K562 (cell line): Measurements from ENCODE around the gene POR. TPM values are rescaled to one million over a fixed set of nuclear protein-coding genes. Genes with fewer than 3 reads are reported as not detected.

ENCODE experiments used
- ATAC-seq: fragments of 200-7000 bp; cut with Tn5 transposase; 3 replicates; pipeline ENCODE4 v1.9.1; 2020; ENCODE audit warnings: moderate library complexity
- BruUV-seq: library from RNA; stranded (reverse); fragments of 400-500 nt; replicated peaks from 2 replicates; lab custom pipeline; 2021; lab: Mats Ljungman, UMichigan
- CTCF ChIA-PET: fragments of 300-600 bp; formaldehyde crosslinking; extraction: SDS; loops from one replicate; lab custom pipeline; 2021; ENCODE audit warnings: low intra/inter-chr PET ratio; lab: Yijun Ruan, JAX
- POLR2A ChIA-PET: fragments of 300-600, 350-650 bp; sonication (Branson Sonifier 250); formaldehyde crosslinking; extraction: SDS; loops from one replicate; lab custom pipeline; 2021; ENCODE audit warnings: antibody characterized with exemption, inconsistent platforms; lab: Yijun Ruan, JAX
- DNase-seq, 4 experiments: peaks; one replicate each; pipeline versions ENCODE4 v3.0.0 to v3.0.0-alpha.2; 2011 to 2018; ENCODE audit warnings: low spot score in 3 of 4, mixed read lengths in 3 of 4; ENCODE audit errors: extremely low read depth in 1 of 4
- FAIRE-seq: peaks from 2 replicates; lab custom pipeline; 2011; peaks lifted over from hg19 to GRCh38; lab: Jason Lieb, UNC
- H2AFZ ChIP-seq: 2 replicates; pipeline ENCODE4 v1.6.0; 2011; ENCODE audit warnings: low read depth, low read length, control low read depth, inconsistent platforms
- H3K27ac ChIP-seq: fragments of 200-600 bp; 3 replicates; pipeline ENCODE4 v1.8.0; 2011; ENCODE audit warnings: low read depth, mild to moderate bottlenecking, control low read depth, inconsistent platforms, low read length, moderate library complexity, mixed read lengths; ENCODE audit errors: extremely low read depth
- H3K27me3 ChIP-seq, 2 experiments: fragments of 300-600 bp in 1 of 2; 2 replicates in 1 of 2; 3 replicates in 1 of 2; pipeline versions ENCODE4 v1.6.0 to v1.8.0; 2011; ENCODE audit warnings: inconsistent platforms in 2 of 2, low read length in 2 of 2, mild to moderate bottlenecking in 1 of 2, mixed read lengths in 1 of 2, moderate library complexity in 1 of 2; ENCODE audit not compliant: control insufficient read depth in 2 of 2, insufficient read depth in 2 of 2
- H3K36me3 ChIP-seq: fragments of 300-600 bp; 3 replicates; pipeline ENCODE4 v1.8.0; 2011; ENCODE audit warnings: mild to moderate bottlenecking, low read length, inconsistent platforms; ENCODE audit not compliant: control insufficient read depth, insufficient read depth
- H3K4me1 ChIP-seq, 2 experiments: fragments of 200-600 bp in 1 of 2; replicated peaks in 1 of 2; 2 replicates in 1 of 2; 3 replicates in 1 of 2; pipeline versions ENCODE4 v1.5.1 to v1.8.0; 2011; ENCODE audit warnings: inconsistent platforms in 2 of 2, low read length in 2 of 2, mild to moderate bottlenecking in 1 of 2, mixed read lengths in 1 of 2, moderate library complexity in 1 of 2; ENCODE audit not compliant: control insufficient read depth in 2 of 2, insufficient read depth in 2 of 2
- H3K4me2 ChIP-seq: 2 replicates; pipeline ENCODE4 v1.6.1; 2011; ENCODE audit warnings: low read length, control low read depth, inconsistent platforms, mixed read lengths; ENCODE audit not compliant: insufficient read depth
- H3K4me3 ChIP-seq: fragments of 200-600 bp; sonication (generic), shearing (Covaris generic); 2 replicates; pipeline ENCODE4 v1.5.1; 2016; ENCODE audit warnings: control low read depth, inconsistent platforms
- H3K79me2 ChIP-seq: fragments of 200-600 bp; 3 replicates; pipeline ENCODE4 v1.8.0; 2011; ENCODE audit warnings: low read length, inconsistent platforms; ENCODE audit not compliant: control insufficient read depth, insufficient read depth
- H3K9ac ChIP-seq, 2 experiments: 2 replicates each; pipeline versions ENCODE4 v1.6.0 to v1.6.1; 2011; ENCODE audit warnings: low read depth in 2 of 2, low read length in 2 of 2, control low read depth in 1 of 2, inconsistent platforms in 1 of 2, mild to moderate bottlenecking in 1 of 2, mixed read lengths in 1 of 2; ENCODE audit not compliant: insufficient read depth in 1 of 2
- H3K9me1 ChIP-seq: one replicate; pipeline ENCODE4 v1.6.0; 2011; ENCODE audit warnings: inconsistent platforms, mild to moderate bottlenecking, low read length, moderate library complexity; ENCODE audit not compliant: control insufficient read depth, insufficient read depth
- H3K9me3 ChIP-seq: replicated peaks from 2 replicates; pipeline ENCODE4 v1.5.1; 2011; ENCODE audit warnings: low read depth, low read length, inconsistent platforms; ENCODE audit not compliant: control insufficient read depth, insufficient read depth
- H4K20me1 ChIP-seq: replicated peaks from 2 replicates; pipeline ENCODE4 v1.6.1; 2011; ENCODE audit warnings: low read length, inconsistent platforms, mixed read lengths; ENCODE audit not compliant: control insufficient read depth, insufficient read depth
- CEBPB ChIP-seq: fragments of 450-650 bp; IDR thresholded peaks from 2 replicates; pipeline ENCODE4 v1.6.1; 2016; ENCODE audit warnings: missing genetic modification characterization, missing compliant biosample characterization
- CEBPG ChIP-seq, 3 experiments: fragments of 200-800 bp in 1 of 3; sonication (Bioruptor generic) in 1 of 3; sonication (generic) in 1 of 3; formaldehyde crosslinking in 1 of 3; IDR thresholded peaks in 2 of 3; conservative IDR thresholded peaks in 1 of 3; 2 replicates each; pipeline versions ENCODE4 v1.6.1 to v1.8.0; 2016 to 2022; ENCODE audit warnings: missing compliant biosample characterization in 2 of 3, missing genetic modification characterization in 2 of 3, mild to moderate bottlenecking in 1 of 3, missing genetic modification reagents in 1 of 3
- ELF4 ChIP-seq: fragments of 450-650 bp; formaldehyde crosslinking; IDR thresholded peaks from 2 replicates; pipeline ENCODE4 v1.4.0; 2022; ENCODE audit warnings: missing genetic modification characterization
- ETV5 ChIP-seq: sonication (generic); formaldehyde crosslinking; IDR thresholded peaks from 2 replicates; pipeline ENCODE4 v1.4.0; 2020; ENCODE audit warnings: low read depth, mild to moderate bottlenecking, missing genetic modification reagents
- ETV6 ChIP-seq, 3 experiments: fragments of 150-350 bp in 1 of 3; sonication (generic) in 1 of 3; formaldehyde crosslinking in 1 of 3; IDR thresholded peaks; 2 replicates each; pipeline versions ENCODE4 v1.6.1 to v1.8.0; 2014 to 2022; ENCODE audit warnings: borderline replicate concordance in 2 of 3, low read depth in 2 of 3, antibody characterized with exemption in 1 of 3, low read length in 1 of 3, mild to moderate bottlenecking in 1 of 3, missing genetic modification reagents in 1 of 3
- GTF2F1 ChIP-seq: IDR thresholded peaks from 2 replicates; pipeline ENCODE4 v1.6.1; 2011; ENCODE audit warnings: low read depth, low read length, improper control_type of control experiment
- HMG20B ChIP-seq: fragments of 250-450 bp; sonication (Bioruptor Pico); IDR thresholded peaks from 2 replicates; pipeline ENCODE4 v1.5.0; 2021; ENCODE audit warnings: mild to moderate bottlenecking
- KLF13 ChIP-seq: fragments of 450-650 bp; IDR thresholded peaks from 2 replicates; pipeline ENCODE4 v1.6.1; 2016; ENCODE audit warnings: missing genetic modification characterization, low read depth, mild to moderate bottlenecking, missing compliant biosample characterization, moderate library complexity, borderline replicate concordance
- SRSF9 ChIP-seq: fragments of 200-400 bp; formaldehyde crosslinking; IDR thresholded peaks from 2 replicates; pipeline ENCODE4 v1.6.1; 2017; ENCODE audit warnings: low read depth, low read length, borderline replicate concordance
- TCFL5 ChIP-seq: fragments of 250-450 bp; sonication (Bioruptor Pico); conservative IDR thresholded peaks from 2 replicates; pipeline ENCODE4 v1.6.1; 2021; ENCODE audit warnings: mild to moderate bottlenecking, moderate library complexity, matching md5 sums
- ZBTB8A ChIP-seq: fragments of 450-650 bp; IDR thresholded peaks from 2 replicates; pipeline ENCODE4 v1.6.1; 2018; ENCODE audit warnings: mild to moderate bottlenecking, moderate library complexity; ENCODE audit not compliant: partially characterized antibody
- ZNF384 ChIP-seq: IDR thresholded peaks from 2 replicates; pipeline ENCODE4 v1.6.1; 2012; ENCODE audit warnings: low read depth, low read length, improper control_type of control experiment
- ZNF696 ChIP-seq: fragments of 250-450 bp; sonication (Bioruptor Pico); conservative IDR thresholded peaks from 2 replicates; pipeline ENCODE4 v1.4.0; 2020; ENCODE audit warnings: mild to moderate bottlenecking, moderate library complexity
- ZNF780A ChIP-seq: fragments of 250-450 bp; sonication (Bioruptor Pico); IDR thresholded peaks from 2 replicates; pipeline ENCODE4 v1.5.0; 2021; ENCODE audit warnings: mild to moderate bottlenecking
- WGBS: fragments of 100-300 bp; shearing (Covaris generic); methylation state at CpG from one replicate; pipeline ENCODE4 v1.1.6; 2016; ENCODE audit warnings: low coverage, mixed read lengths; ENCODE audit not compliant: insufficient coverage; ENCODE audit errors: missing lambda C conversion rate; 5-methylcytosine and 5-hydroxymethylcytosine counted together
- in situ Hi-C: fragments of 300-500 bp; cut with MboI; formaldehyde crosslinking; loops from 4 replicates; pipeline ENCODE4 v1.15.0; 2018; ENCODE audit warnings: inconsistent platforms, mixed read lengths
- intact Hi-C: fragments of 100-400 bp; cut with micrococcal nuclease; formaldehyde crosslinking; loops from 2 replicates; pipeline ENCODE4 v1.14.2; 2022
- polyA plus RNA-seq, 8 experiments: library from polyadenylated mRNA; depleted of rRNA in 4 of 8; stranded (reverse) in 5 of 8; unstranded in 3 of 8; fragments of >200 nt; fragmentation: Nextera tagmentation in 2 of 8; fragmentation: Illumina TruSeq in 1 of 8; extraction: Ambion mirVana in 2 of 8; extraction: Trizol in 1 of 8; gene quantifications; 2 replicates each; pipeline versions ENCODE4 v1.2.1 to v1.2.3, GENCODE V29; 2011 to 2014; ENCODE audit warnings: inconsistent platforms in 1 of 8, missing spikeins in 1 of 8
- total RNA-seq, 7 experiments: library from RNA; depleted of rRNA in 6 of 7; stranded (reverse); fragments of >200 nt in 6 of 7; fragmentation: Illumina TruSeq in 2 of 7; extraction: Trizol in 2 of 7; gene quantifications; 2 replicates each; pipeline versions ENCODE4 v1.2.1 to v1.2.3, GENCODE V29; 2011 to 2021; ENCODE audit warnings: low replicate concordance in 1 of 7
- TF ChIP-seq, protein P1 (sequence below): sonication (generic); formaldehyde crosslinking; IDR thresholded peaks from 2 replicates; pipeline ENCODE4 v1.8.0; 2022; ENCODE audit warnings: missing genetic modification reagents, mild to moderate bottlenecking, moderate library complexity, borderline replicate concordance
- TF ChIP-seq, protein P2 (sequence below): sonication (generic); formaldehyde crosslinking; IDR thresholded peaks from 2 replicates; pipeline ENCODE4 v1.8.0; 2022; ENCODE audit warnings: missing genetic modification reagents, mild to moderate bottlenecking, borderline replicate concordance

Gene POR
- total and polyA plus RNA-seq, 9 of the 15 experiments (the other 6 are each of a cell fraction or from before 2014, with no cell fraction given): 4.7 to 142 (median 40.8) TPM

DNA sequence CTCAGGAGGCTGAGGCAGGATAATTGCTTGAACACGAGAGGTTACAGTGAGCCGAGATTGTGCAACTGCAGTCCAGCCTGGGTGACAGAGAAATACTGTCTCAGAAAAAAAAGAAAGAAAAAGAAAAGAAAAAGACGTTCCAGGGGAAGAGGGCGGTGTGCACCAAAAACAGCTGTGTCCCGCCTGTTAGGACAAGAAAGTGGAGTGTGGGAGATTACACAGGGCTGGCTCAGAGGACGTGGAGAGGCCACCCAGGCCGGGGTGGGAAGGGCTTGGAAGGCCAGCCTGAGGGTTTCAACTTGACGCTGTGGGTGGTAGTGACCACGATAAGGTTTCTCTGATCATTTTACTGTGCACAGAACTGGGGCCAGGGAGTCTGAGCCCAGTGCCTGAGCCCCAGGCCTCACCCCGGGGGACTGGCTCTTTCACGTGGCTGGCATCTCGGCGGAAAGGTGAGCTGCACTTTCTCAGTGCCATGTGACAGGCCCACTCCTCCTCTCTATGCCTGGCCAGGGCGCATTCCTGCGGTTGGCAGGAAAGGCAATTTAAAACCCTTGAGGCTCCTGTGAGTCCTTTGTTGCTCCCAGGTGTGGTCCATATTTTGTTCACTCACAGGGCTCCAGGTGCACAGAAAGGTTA is 22.2 kb upstream of the POR start:
- no peak overlapping the region for H3K4me3 ChIP-seq
- intact Hi-C loops: no loop called here
- no TSS peak for BruUV-seq
- TF ChIP-seq ZNF696 (CRISPR knock-in tag): no peak
- TF ChIP-seq, protein P1, sequence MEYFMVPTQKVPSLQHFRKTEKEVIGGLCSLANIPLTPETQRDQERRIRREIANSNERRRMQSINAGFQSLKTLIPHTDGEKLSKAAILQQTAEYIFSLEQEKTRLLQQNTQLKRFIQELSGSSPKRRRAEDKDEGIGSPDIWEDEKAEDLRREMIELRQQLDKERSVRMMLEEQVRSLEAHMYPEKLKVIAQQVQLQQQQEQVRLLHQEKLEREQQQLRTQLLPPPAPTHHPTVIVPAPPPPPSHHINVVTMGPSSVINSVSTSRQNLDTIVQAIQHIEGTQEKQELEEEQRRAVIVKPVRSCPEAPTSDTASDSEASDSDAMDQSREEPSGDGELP: peak; percentile 70; the same call in 1 of the 2 replicates
- peak; percentile 92 for TF ChIP-seq CEBPB (tag)
- TF ChIP-seq CEBPG (CRISPR knock-in tag; IDR thresholded peaks at IDR 0.05): no peak
- TF ChIP-seq CEBPG (tag; conservative IDR thresholded peaks at IDR 0.05 in 1 of 2, IDR thresholded peaks at IDR 0.05 in 1 of 2): peak; percentile 32 to 66; a peak in 2 of 4 replicates
- TF ChIP-seq, protein P2, sequence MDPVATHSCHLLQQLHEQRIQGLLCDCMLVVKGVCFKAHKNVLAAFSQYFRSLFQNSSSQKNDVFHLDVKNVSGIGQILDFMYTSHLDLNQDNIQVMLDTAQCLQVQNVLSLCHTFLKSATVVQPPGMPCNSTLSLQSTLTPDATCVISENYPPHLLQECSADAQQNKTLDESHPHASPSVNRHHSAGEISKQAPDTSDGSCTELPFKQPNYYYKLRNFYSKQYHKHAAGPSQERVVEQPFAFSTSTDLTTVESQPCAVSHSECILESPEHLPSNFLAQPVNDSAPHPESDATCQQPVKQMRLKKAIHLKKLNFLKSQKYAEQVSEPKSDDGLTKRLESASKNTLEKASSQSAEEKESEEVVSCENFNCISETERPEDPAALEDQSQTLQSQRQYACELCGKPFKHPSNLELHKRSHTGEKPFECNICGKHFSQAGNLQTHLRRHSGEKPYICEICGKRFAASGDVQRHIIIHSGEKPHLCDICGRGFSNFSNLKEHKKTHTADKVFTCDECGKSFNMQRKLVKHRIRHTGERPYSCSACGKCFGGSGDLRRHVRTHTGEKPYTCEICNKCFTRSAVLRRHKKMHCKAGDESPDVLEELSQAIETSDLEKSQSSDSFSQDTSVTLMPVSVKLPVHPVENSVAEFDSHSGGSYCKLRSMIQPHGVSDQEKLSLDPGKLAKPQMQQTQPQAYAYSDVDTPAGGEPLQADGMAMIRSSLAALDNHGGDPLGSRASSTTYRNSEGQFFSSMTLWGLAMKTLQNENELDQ (CRISPR knock-in tag): no peak
- TF ChIP-seq TCFL5 (CRISPR knock-in tag): no peak
- no peak for TF ChIP-seq ETV5 (CRISPR knock-in tag)
- TF ChIP-seq ZNF384: peak; percentile 42; the same call in 1 of the 2 replicates
- TF ChIP-seq HMG20B (CRISPR knock-in tag): no peak
- 0 out of 2 replicates have a peak, but pooled peaks have one; percentile 51 for TF ChIP-seq ELF4 (CRISPR knock-in tag)
- no peak for TF ChIP-seq KLF13
- no peak for TF ChIP-seq GTF2F1
- TF ChIP-seq ZNF780A: no peak
- TF ChIP-seq ETV6 (IDR thresholded peaks at IDR 0.05; ENCODE audit: borderline replicate concordance in 1 of 2, low read depth in 2 of 2, low read length in 1 of 2): no peak
- no peak for TF ChIP-seq ETV6 (CRISPR knock-in tag; IDR thresholded peaks at IDR 0.05; ENCODE audit: borderline replicate concordance)
- TF ChIP-seq ZBTB8A: no peak
- no peak for TF ChIP-seq SRSF9

More for the DNA sequence above, 22.2 kb upstream of the POR start:
- DNase-seq (peak in 3 of 4 experiments; percentile 41 to 50 (median 42)), ATAC-seq (peak; percentile 54), FAIRE-seq (peak; percentile 78)
- ChIA-PET POLR2A (interaction anchor here (0.6 kb wide), 2 partner anchors 81 to 1835 kb away, joined by 3 to 4 read pairs; no protein-coding TSS in a partner anchor), CTCF (interaction anchor here (0.6 kb wide), 1 partner anchor 308 kb away, joined by 3 read pairs; no protein-coding TSS in a partner anchor)
- H3K27ac ChIP-seq: no peak overlapping the region
- no peaks in the 10 kb centered on the region; the same call in 1 of the 2 replicates for H4K20me1 ChIP-seq
- H3K27me3 ChIP-seq: no peaks in the 10 kb centered on the region
- H3K9me1 ChIP-seq: no peaks in the 10 kb centered on the region
- in situ Hi-C loops: no loop called here
- H2AFZ ChIP-seq: peak overlapping the region; percentile 16; the same call in 1 of the 2 replicates
- peaks cover 4 to 34% of the 10 kb centered on the region in 2 experiments; a peak in 4 of 5 replicates for H3K4me1 ChIP-seq
- 34% methylated on average over 15 of the region's 15 CpGs for WGBS
- H3K79me2 ChIP-seq: no peaks in the 10 kb centered on the region
- peak overlapping the region in 1 of 2 experiments; percentile 86; a peak in 2 of 4 replicates for H3K9ac ChIP-seq
- H3K4me2 ChIP-seq: no peak overlapping the region
- H3K9me3 ChIP-seq: no peaks in the 10 kb centered on the region
- peaks cover 10% of the 10 kb centered on the region; the same call in 2 of the 3 replicates for H3K36me3 ChIP-seq
